Measurements from ENCODE around the gene IL4.

GRCh38 chr5:132704875-132705274 is 31.1 kb downstream of the IL4 start:
- TF ChIP-seq FOXJ3 (CRISPR knock-in tag; IDR thresholded peaks at IDR 0.05; ENCODE audit: borderline replicate concordance): no peak
- TF ChIP-seq THAP7 (CRISPR knock-in tag; IDR thresholded peaks at IDR 0.05): no peak
- TF ChIP-seq CTCF (CRISPR knock-in tag; IDR thresholded peaks at IDR 0.05): no peak
- TF ChIP-seq ZNF276 (CRISPR knock-in tag; IDR thresholded peaks at IDR 0.05; ENCODE audit: low read depth): no peak
- no peak for TF ChIP-seq RFX5 (IDR thresholded peaks at IDR 0.05; ENCODE audit: low read depth, low read length)
- no peak for TF ChIP-seq RCOR2 (CRISPR knock-in tag; IDR thresholded peaks at IDR 0.05)
- no peak for TF ChIP-seq HNRNPH1 (optimal IDR thresholded peaks at IDR 0.05; ENCODE audit: low read depth, low read length)
- TF ChIP-seq ZNF343 (CRISPR knock-in tag; IDR thresholded peaks at IDR 0.05): no peak
- TF ChIP-seq PHB2 (IDR thresholded peaks at IDR 0.05; ENCODE audit: partially characterized antibody): no peak
- TF ChIP-seq ZBTB33 (CRISPR knock-in tag; IDR thresholded peaks at IDR 0.05): no peak

Data from HepG2 (cell line).